ENCODE results near the gene HHIPL1.

The HHIPL1 gene

GRCh38 chr14:99677231-99678140 lies 32.6 kb downstream of the HHIPL1 start:
- no peak for DNase-seq

DNA sequence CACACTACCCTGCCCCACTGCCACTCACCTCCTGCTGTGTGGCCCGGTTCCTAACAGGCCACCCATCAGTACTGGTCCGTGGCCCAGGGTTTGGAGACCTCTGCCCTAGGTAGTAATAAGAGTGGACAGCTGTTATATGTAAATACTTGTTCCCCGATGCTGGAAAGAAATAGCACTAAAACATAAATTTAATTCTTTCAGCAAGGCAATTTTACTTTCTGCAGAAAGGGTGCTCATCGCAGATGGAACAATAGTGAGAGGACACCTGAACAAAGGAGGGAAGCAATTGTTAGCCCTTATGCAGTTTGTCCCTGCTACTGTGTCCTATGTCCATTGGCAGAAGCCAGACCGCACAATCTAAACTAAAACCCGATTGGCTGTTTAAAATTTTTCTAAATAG lies 33.3 kb downstream of the HHIPL1 start:
- DNase-seq: no peak

GRCh38 chr14:99679111-99679510 lies 34.2 kb downstream of the HHIPL1 start:
- no peak for DNase-seq

- no peak for DNase-seq
Observed at GRCh38 chr14:99679543-99679942, 34.6 kb downstream of the HHIPL1 start.

DNA sequence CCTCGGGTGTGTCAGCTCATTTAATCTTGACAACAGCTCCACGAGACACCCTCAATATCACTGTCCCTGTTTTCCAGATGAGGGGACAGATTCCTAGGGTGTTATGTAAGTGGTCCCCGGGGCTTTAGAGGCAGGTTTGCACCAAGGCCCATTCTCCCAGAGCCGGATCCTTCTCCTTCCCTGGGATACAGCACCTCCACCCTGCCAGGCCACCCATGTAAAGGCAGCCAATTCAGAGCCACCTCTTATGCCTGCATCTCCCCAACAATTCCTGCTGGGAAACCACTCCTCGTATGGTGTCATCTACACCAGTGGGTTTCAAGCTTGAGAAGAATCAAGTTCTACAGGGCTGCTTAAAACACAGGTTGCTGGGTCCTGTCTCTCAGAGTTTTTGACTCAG lies 35.1 kb downstream of the HHIPL1 start:
- no peak for DNase-seq

DNA sequence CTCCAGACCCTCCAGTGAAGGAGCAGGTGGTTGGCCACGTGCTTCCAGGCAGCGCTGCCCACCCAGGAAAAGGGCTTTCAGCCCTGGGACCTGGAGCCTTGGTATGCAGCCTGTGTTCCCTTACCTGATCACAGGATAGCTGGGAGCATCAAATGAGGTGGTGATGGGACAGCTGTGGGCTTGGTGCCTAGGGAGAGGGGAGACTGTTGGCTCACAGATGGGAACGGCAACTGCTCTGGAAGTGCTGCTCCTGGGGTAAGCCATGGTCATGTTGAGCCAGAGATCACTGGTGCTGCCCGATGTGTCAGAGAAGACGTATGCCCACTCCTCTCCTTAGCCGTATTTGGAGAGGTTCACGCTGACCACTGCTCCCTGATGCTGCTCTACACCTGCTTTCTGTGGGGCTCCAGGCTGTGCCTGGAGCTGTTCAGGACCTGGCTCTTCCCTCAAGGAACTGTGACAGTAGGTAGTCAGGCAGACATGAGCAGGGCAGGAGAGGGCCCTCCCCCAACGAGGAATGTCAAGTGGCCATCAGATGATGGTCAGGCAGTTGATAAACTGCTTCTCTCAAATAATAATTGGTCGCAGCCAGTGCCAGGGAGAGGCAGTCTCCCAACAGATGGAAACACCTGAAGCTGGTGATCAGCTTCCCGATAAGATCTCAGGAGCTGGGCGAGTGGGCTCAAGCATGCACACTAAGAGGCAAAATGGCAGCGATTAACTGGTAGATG lies 36.3 kb downstream of the HHIPL1 start:
- DNase-seq: no peak

DNA sequence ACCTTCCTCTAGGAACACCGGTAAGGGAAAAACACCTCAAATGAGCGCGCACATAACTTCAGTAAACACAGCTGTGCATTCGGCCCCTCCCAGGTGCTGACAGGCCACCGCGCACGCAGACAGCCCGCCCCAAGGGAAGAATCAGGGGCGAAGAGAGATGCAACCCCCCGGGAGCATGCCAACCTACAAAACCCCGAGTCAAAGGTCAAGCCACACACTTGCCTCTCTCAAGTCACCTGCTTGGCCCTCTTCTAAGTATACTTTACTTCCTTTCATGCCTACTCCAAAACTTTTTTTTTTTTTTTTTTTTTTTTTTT lies 36.9 kb downstream of the HHIPL1 start:
- DNase-seq: no peak

GRCh38 chr14:99682809-99683618 lies 38.1 kb downstream of the HHIPL1 start:
- peak; percentile 83 for DNase-seq

- peak; percentile 100 for DNase-seq
Observed at GRCh38 chr14:99683619-99684409, 38.9 kb downstream of the HHIPL1 start, which contains the start of gene CYP46A1. TSS of gene CYP46A1 (plus strand) at chr14:99684298. CDS start at chr14:99684418, 120 bp downstream.

GRCh38 chr14:99684410-99684934 lies 39.5 kb downstream of the HHIPL1 start:
- DNase-seq: no peak

GRCh38 chr14:99685151-99685591 lies 40.2 kb downstream of the HHIPL1 start:
- DNase-seq: no peak

DNA sequence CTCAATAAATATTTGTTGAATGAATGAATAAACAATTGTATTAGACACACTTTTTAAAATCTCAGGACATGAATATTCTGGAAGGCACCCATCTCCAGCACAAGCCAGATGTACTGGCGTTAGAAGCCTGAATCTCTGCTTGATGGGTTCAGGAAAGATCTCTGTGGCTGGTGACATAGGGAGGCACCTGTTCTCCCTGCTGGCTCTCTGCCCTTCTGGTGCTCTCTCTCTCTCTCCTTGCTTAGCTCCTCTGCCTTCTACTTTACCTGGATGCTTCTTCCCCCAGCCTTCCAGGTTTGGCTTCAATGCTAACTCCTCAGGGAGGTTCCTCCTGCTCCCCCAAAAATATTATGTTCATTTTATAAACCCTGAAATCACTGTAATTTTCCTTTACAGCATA lies 40.7 kb downstream of the HHIPL1 start:
- no peak for DNase-seq

GRCh38 chr14:99686557-99687283 lies 41.8 kb downstream of the HHIPL1 start:
- no peak for DNase-seq

DNA sequence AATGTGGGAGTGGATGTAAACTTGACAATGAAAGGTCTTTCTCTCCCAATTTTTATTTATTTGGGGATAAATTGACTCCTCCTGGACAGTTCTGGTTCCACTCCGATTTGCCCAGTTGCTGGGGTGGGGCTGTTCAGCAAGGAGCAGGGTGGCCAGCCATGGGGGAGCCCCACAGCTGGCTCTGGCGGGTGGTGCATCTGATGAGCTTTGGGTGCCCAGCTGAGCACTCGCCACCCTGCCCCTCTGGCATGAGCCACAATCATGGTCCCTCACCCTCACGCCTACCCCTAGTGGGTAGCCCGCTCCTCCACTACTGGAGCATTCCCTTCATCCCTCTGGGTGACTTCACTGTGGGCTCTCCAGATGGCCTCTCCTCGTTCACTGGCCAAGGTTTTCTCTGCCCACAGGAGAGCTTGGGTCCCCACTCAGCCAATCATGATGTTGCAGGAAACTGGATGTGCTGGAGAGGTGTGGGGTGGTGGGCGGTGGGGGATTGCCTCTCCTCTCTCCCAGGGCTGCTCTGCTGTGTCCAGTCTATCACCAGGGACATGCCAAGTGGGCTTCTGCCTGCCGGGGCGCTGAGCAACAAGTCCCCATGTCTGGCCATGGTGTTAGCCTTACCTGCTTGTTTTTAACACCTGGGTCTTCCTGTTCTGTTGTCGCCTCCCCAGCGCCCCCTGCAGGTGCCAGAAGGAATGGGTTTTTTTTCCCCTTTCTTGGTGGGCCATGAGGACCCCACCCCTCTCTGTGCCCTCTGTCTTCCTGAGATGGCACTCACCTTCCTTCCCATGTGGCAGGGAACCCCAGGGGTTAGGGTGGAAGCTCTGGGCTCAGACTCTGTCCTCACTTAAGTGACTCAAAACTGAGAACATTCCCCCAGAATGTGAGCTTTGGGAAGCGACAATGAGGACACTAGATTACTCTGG lies 42.6 kb downstream of the HHIPL1 start:
- DNase-seq: peak; percentile 48

GRCh38 chr14:99688210-99688581 lies 43.3 kb downstream of the HHIPL1 start:
- DNase-seq: no peak

- DNase-seq: no peak
Observed at GRCh38 chr14:99688629-99689028, 43.7 kb downstream of the HHIPL1 start.

GRCh38 chr14:99689266-99690236 lies 44.6 kb downstream of the HHIPL1 start:
- DNase-seq: no peak

DNA sequence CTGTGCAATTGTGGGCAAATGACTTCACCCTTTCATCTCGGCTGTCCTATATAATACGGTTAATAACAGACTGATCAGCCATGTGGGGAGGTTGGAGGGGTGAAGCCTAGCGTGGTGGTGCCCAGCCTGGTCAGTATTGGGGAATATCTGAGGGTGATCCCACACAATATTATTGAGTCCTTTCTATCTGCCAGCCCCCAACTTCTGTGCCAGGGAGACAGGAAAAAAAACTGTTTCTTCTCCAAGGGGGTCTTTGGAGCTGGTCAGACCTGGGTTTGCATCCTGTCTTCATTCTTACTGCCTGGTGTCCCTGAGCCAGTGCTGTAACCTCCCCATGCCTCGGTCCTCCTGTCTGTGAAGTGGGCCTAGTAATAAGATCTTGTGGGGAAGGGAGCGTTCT lies 45.7 kb downstream of the HHIPL1 start:
- DNase-seq: no peak

Measured in CD4-positive, alpha-beta T cell treated with Interleukin-12 subunit alpha and Interleukin-12 subunit beta, for 1 hour (primary cell).